B cell (primary cell): Measurements from ENCODE around the gene PAK1IP1. TPM values are rescaled to one million over a fixed set of nuclear protein-coding genes. Genes with fewer than 3 reads are reported as not detected.
A peak's percentile ranks its signal among the peaks of the same experiment; 100 is the strongest.

Source experiments
- ATAC-seq: fragments of 200-7000 bp; cut with Tn5 transposase; one replicate; pipeline ENCODE4 v1.10.0; 2021; ENCODE audit warnings: low read depth, mild to moderate bottlenecking, moderate number of reproducible peaks, moderate library complexity
- CTCF ChIA-PET: fragments of 350-600 bp; sonication (Branson Sonifier 250); formaldehyde crosslinking; loops from one replicate; lab custom pipeline; 2021; ENCODE audit warnings: antibody characterized with exemption, inconsistent platforms; lab: Charles Lee
- POLR2A ChIA-PET: fragments of 350-600 bp; sonication (Branson Sonifier 250); formaldehyde crosslinking; loops from one replicate; lab custom pipeline; 2021; ENCODE audit warnings: antibody characterized with exemption; lab: Charles Lee
- DNase-seq: peaks from one replicate; pipeline ENCODE4 v3.0.0; 2013
- H2AFZ ChIP-seq: 2 replicates; pipeline ENCODE4 v1.6.1; 2012; ENCODE audit warnings: mild to moderate bottlenecking, low read depth, low read length; ENCODE audit not compliant: insufficient read depth, poor library complexity, severe bottlenecking
- H3K27ac ChIP-seq, 2 donors: 1 replicate in 1 of 2; 2 replicates in 1 of 2; pipeline ENCODE4 v1.5.1; 2012 to 2013; ENCODE audit warnings: low read length in 2 of 2, mild to moderate bottlenecking in 2 of 2, moderate library complexity in 1 of 2
- H3K27me3 ChIP-seq, 4 experiments: fragments of 200-600 bp in 1 of 4; sonication (generic) in 1 of 4; replicated peaks in 1 of 4; 1 replicate in 2 of 4; 2 replicates in 2 of 4; pipeline versions ENCODE4 v1.6.1 to v1.7.0; 2013 to 2016; ENCODE audit warnings: low read length in 3 of 4, mild to moderate bottlenecking in 2 of 4, mixed read lengths in 1 of 4, moderate library complexity in 1 of 4; ENCODE audit not compliant: insufficient read depth in 4 of 4, control insufficient read depth in 3 of 4; ENCODE audit errors: control extremely low read depth in 1 of 4
- H3K36me3 ChIP-seq, 2 experiments: replicated peaks in 1 of 2; 1 replicate in 1 of 2; 2 replicates in 1 of 2; pipeline versions ENCODE4 v1.6.1 to v1.7.1; 2013; ENCODE audit warnings: low read length in 1 of 2; ENCODE audit not compliant: insufficient read depth in 2 of 2, control insufficient read depth in 1 of 2; ENCODE audit errors: control extremely low read depth in 1 of 2, extremely low read depth in 1 of 2
- H3K4me1 ChIP-seq, 2 donors: fragments of 200-600 bp in 1 of 2; sonication (generic) in 1 of 2; 1 replicate in 1 of 2; 2 replicates in 1 of 2; pipeline versions ENCODE4 v1.5.1 to v1.6.1; 2013 to 2017; ENCODE audit warnings: low read length in 2 of 2; ENCODE audit not compliant: control insufficient read depth in 2 of 2, insufficient read depth in 2 of 2
- H3K4me2 ChIP-seq: replicated peaks from 2 replicates; pipeline ENCODE3; 2012; ENCODE audit warnings: mild to moderate bottlenecking, low read depth, low read length; ENCODE audit not compliant: poor library complexity, severe bottlenecking
- H3K4me3 ChIP-seq, 5 experiments: fragments of 200-600 bp in 1 of 5; sonication (generic) in 1 of 5; 1 replicate in 3 of 5; 2 replicates in 2 of 5; pipeline versions ENCODE4 v1.5.1 to v1.7.0; 2011 to 2016; ENCODE audit warnings: low read length in 4 of 5, mild to moderate bottlenecking in 4 of 5, low read depth in 2 of 5, control low read depth in 1 of 5, moderate library complexity in 1 of 5; ENCODE audit not compliant: insufficient read depth in 1 of 5; ENCODE audit errors: control extremely low read depth in 1 of 5, extremely low read depth in 1 of 5
- H3K79me2 ChIP-seq: fragments of 200-600 bp; sonication (generic); one replicate; pipeline ENCODE4 v1.6.0; 2016; ENCODE audit warnings: low read length; ENCODE audit not compliant: control insufficient read depth, insufficient read depth
- H3K9ac ChIP-seq: fragments of 200-600 bp; sonication (generic); 2 replicates; pipeline ENCODE4 v1.6.1; 2017; ENCODE audit warnings: mild to moderate bottlenecking, low read length, moderate library complexity
- H3K9me3 ChIP-seq, 3 donors: one replicate each; pipeline versions ENCODE4 v1.6.1 to v1.7.1; 2013; ENCODE audit warnings: low read length in 2 of 3; ENCODE audit not compliant: control insufficient read depth in 2 of 3, insufficient read depth in 1 of 3; ENCODE audit errors: control extremely low read depth in 1 of 3
- H4K20me1 ChIP-seq: 2 replicates; pipeline ENCODE4 v1.6.0; 2012; ENCODE audit warnings: mild to moderate bottlenecking, low read length; ENCODE audit not compliant: insufficient read depth, control insufficient read depth, poor library complexity, severe bottlenecking
- H3K27ac Mint-ChIP-seq: one replicate; pipeline ENCODE4 v1.8.0; 2021; ENCODE audit warnings: mixed read lengths
- H3K27me3 Mint-ChIP-seq: one replicate; pipeline ENCODE4 v1.8.0; 2021; ENCODE audit warnings: mixed read lengths
- H3K4me1 Mint-ChIP-seq: one replicate; pipeline ENCODE4 v1.8.0; 2021; ENCODE audit warnings: mixed read lengths
- H3K4me3 Mint-ChIP-seq: one replicate; pipeline ENCODE4 v1.8.0; 2021; ENCODE audit warnings: mixed read lengths
- H3K9me3 Mint-ChIP-seq: one replicate; pipeline ENCODE4 v1.8.0; 2022; ENCODE audit warnings: mixed read lengths; ENCODE audit not compliant: insufficient read depth
- EZH2 ChIP-seq: IDR thresholded peaks from 2 replicates; pipeline ENCODE4 v1.6.1; 2012; ENCODE audit warnings: borderline replicate concordance, low read depth, mild to moderate bottlenecking, moderate library complexity, low read length; ENCODE audit not compliant: insufficient read depth, poor library complexity, severe bottlenecking
- WGBS: methylation state at CpG from one replicate; pipeline ENCODE4 v1.1.5; 2013; ENCODE audit warnings: missing lambda C conversion rate; ENCODE audit not compliant: insufficient coverage; 5-methylcytosine and 5-hydroxymethylcytosine counted together
- intact Hi-C: fragments of 100-400 bp; cut with micrococcal nuclease; formaldehyde crosslinking; loops from one replicate; pipeline ENCODE4 v1.10.0; 2022
- polyA plus RNA-seq: library from polyadenylated mRNA; depleted of rRNA; stranded (reverse); fragments of >200 nt; gene quantifications from 2 replicates; pipeline ENCODE4 v1.2.3, GENCODE V29; 2012
- total RNA-seq, 2 donors: library from RNA; stranded (reverse); fragments of 120-200 nt in 1 of 2; gene quantifications; 1 replicate in 1 of 2; 2 replicates in 1 of 2; pipeline versions ENCODE4 v1.2.3 to v1.2.4, GENCODE V29; 2013 to 2022
- TF ChIP-seq, protein P1 (sequence below): fragments of 200-600 bp; IDR thresholded peaks from one replicate; pipeline ENCODE4 v1.8.0; 2022; ENCODE audit warnings: antibody characterized with exemption, mild to moderate bottlenecking

Gene PAK1IP1
- total and polyA plus RNA-seq, 2 donors (not counting 1 experiment from before 2014, with no cell fraction given): 3.8 to 6.1 TPM

DNA sequence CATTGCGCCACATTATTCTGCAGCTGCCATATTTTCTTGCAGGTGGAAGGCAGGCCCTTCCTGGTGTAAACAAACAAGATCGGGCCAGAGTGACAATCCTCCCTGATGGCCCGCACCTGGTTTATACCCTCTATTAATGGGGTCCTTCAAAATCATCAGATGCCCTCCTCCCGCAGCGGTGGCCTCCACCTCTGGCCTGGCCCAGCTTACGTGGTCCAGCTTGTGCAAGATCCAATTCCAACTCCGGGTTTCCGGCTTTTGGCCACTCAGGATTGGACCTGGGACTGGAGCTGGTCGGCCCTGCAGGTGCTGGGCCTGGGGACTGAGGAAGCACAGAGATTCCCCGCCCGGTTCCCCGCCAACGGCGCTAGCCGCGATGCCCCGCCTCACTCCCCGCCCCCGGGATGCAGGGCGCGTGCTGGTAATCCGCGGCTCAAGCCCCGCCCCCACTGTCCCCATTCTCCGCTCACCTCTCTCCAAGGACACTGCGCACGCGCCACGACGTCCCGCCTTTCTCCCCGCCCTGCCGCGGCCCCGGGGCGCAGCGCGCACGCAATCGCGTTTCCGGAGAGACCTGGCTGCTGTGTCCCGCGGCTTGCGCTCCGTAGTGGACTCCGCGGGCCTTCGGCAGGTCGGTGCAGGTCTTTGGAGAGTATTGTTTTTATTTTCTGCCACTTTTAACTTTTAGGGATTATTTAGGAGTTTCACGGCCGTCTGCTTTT, 52.6 kb downstream of the PAK1IP1 start, which contains the start of gene TMEM14B:
TSS of gene TMEM14B (plus strand) at position 555 of the 722 bp plus-strand sequence. CDS start 1,441 bp downstream, outside the sequence.
- ATAC-seq (peak; percentile 98), DNase-seq (peak; percentile 99)
- H3K4me3 Mint-ChIP-seq: peak within 1 kb of the TSS; percentile 95
- ChIA-PET POLR2A (interaction anchor here (0.5 to 1.5 kb wide), 7 partner anchors 13 to 213 kb away, joined by 3 to 9 read pairs (median 4); partner anchors contain the start of genes C6orf52, PAK1IP1 and TMEM14C), CTCF (interaction anchor here (0.7 to 4.2 kb wide), 6 partner anchors 10 to 272 kb away, joined by 3 to 18 read pairs (median 4); no protein-coding TSS in a partner anchor)
- H3K27me3 Mint-ChIP-seq: no peaks in the 10 kb centered on the region
- no peaks in the 10 kb centered on the region for H3K27me3 ChIP-seq
- peak within 1 kb of the TSS; percentile 91 for H2AFZ ChIP-seq
- H3K9me3 ChIP-seq: no peaks in the 10 kb centered on the region
- peaks cover 38% of the 10 kb centered on the region for H3K79me2 ChIP-seq
- under 1% methylated on average over 48 of the region's 52 CpGs for WGBS
- intact Hi-C loops: loop anchor here (1.0 to 5.0 kb wide), 8 partner anchors 24 to 790 kb away; partner anchors contain the start of genes C6orf52, MAK, PAK1IP1 and SMIM13
- peaks cover 8% of the 10 kb centered on the region for H4K20me1 ChIP-seq
- H3K4me1 ChIP-seq: peaks cover 17 to 25% of the 10 kb centered on the region in 2 donors
- peak within 1 kb of the TSS; percentile 79 for H3K9ac ChIP-seq
- H3K4me1 Mint-ChIP-seq: peaks cover 29% of the 10 kb centered on the region
- TF ChIP-seq, protein P1, sequence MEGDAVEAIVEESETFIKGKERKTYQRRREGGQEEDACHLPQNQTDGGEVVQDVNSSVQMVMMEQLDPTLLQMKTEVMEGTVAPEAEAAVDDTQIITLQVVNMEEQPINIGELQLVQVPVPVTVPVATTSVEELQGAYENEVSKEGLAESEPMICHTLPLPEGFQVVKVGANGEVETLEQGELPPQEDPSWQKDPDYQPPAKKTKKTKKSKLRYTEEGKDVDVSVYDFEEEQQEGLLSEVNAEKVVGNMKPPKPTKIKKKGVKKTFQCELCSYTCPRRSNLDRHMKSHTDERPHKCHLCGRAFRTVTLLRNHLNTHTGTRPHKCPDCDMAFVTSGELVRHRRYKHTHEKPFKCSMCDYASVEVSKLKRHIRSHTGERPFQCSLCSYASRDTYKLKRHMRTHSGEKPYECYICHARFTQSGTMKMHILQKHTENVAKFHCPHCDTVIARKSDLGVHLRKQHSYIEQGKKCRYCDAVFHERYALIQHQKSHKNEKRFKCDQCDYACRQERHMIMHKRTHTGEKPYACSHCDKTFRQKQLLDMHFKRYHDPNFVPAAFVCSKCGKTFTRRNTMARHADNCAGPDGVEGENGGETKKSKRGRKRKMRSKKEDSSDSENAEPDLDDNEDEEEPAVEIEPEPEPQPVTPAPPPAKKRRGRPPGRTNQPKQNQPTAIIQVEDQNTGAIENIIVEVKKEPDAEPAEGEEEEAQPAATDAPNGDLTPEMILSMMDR: no peak
- no peak for TF ChIP-seq EZH2
- H3K36me3 ChIP-seq: peaks cover 4 to 18% of the 10 kb centered on the region in 2 experiments
- no peaks in the 10 kb centered on the region for H3K9me3 Mint-ChIP-seq
- peak within 1 kb of the TSS; percentile 91 for H3K27ac Mint-ChIP-seq
- H3K4me3 ChIP-seq: peak within 1 kb of the TSS; percentile 64 to 89 (median 85)
- H3K27ac ChIP-seq: peak within 1 kb of the TSS; percentile 56 to 76
- peak within 1 kb of the TSS; percentile 86 for H3K4me2 ChIP-seq
